GM21381 (cell line): ENCODE measurements around the gene COG5.

Experiments used
- ATAC-seq: cut with Tn5 transposase; IDR thresholded peaks from one replicate; pipeline ENCODE4 v1.9.1; 2021; ENCODE audit warnings: mild to moderate bottlenecking, moderate library complexity; ENCODE audit not compliant: unreplicated experiment

COG5 gene

DNA sequence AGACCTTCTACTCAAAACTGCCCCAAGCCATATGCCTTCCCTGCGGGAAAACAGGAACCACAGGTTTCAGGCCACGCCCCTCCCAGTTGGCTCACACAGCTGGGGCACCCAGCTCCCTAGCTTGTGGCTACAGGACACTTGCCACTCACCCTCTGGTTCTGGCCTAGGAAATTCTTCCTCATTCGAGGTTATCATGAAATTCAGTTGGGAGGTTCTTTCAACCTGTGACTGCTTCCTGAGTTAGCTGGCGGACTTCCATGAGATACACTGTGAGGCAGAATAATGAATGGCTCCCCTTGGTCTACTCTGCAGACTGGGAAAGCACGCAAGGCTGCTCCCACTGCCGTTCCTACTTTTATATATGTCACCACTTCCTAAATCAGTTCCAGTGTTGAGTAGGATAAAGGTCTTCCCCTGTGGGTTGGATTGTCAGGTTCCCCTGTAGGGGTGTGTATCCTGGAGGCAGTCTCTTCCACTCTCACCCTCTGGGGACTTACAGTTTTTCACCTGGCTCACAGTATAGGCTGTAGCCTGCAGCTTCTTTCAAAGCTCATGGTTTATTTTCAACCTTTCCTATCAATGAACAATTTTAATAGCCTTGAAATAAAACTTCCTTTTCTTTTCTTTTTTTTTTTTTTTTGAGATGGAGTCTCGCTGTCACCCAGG is 56.9 kb downstream of the COG5 start:
- no peak for ATAC-seq

DNA sequence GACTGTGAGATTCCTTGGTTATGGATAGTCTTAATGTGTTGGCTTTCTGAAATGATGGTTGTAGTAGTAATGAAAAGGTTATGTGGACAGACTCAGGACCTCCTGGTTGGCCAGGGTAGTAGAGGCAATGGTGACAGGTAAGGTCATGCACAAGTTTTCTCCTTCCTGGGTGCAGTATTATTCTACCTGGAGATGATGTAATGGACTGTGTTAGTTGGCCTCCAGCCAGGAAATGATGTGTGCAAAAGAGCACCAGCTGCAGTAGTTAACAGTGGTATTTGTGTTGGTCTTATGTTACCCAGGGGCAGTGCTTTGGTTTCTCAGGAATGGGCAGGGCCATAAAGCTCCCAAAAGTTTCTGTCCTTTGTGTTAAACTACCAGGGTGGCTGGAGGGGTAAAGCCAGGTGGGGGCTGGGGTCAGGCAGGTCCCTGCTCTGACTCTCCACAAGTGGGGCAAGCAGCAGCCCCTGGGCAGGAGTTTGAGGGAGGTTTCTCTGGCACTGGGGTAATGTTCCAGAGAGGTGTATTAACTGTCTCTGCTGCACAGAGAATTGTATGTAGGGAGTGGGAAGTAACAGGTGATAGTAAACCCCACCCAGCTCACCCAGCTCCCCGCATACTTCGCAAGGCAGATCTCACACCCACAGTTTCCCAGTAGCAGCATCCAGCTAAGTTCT is 57.6 kb downstream of the COG5 start:
- no peak for ATAC-seq

DNA sequence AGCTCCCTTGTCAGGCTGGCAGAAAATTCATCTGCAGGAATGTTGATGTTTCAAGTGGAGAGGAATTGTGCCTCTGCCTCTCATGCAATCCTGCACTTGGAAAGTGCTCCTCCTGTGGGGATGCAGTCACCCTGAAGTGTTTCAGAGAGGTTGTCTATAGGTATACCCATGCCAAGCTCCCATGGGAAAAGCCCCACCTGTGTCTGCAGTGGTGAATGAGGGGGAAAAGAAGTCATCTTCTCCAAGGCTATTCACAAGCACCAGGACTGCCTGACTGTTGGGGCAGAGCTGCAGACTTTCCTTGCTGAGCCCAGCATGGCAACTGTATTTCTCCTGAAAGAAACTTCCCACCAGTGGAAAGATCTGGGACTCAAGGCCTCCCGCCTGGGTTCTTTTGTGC is 58.4 kb downstream of the COG5 start:
- no peak for ATAC-seq

DNA sequence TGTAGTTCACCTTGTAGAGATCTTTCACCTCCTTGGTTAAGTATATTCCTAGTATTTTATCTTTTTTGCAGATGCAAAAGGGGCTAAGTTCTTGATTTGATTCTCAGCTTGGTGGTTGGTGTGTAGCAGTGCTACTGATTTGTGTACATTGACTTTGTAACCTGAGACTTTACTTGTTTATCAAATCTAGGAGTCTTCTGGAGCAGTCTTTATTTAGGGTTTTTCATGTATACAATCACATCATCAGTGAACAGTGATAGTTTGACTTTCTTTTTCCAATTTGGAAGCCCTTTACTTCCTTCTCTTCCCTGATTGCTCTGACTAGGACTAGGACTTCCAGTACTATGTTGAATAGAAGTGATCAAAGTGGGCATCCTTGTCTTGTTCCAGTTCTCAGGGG is 60.0 kb downstream of the COG5 start:
- ATAC-seq = no peak

DNA sequence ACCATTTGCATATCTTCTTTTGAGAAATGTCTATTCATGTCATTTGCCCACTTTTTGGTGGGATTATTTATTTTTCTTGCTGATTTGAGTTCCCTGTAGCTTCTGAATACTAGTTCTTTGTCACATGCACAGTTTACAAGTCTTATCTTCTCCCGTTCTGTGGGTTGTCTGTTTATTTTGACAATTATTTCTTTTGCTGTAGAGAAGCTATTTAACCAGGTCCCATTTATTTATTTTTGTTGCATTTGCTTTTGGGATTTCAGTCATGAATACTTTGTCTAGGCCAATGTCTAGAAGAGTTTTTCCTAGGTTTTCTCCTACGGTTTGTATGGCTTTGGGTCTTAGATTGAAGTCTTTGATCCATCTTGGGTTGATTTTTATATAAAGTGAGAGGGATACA is 60.9 kb downstream of the COG5 start:
- no peak for ATAC-seq

DNA sequence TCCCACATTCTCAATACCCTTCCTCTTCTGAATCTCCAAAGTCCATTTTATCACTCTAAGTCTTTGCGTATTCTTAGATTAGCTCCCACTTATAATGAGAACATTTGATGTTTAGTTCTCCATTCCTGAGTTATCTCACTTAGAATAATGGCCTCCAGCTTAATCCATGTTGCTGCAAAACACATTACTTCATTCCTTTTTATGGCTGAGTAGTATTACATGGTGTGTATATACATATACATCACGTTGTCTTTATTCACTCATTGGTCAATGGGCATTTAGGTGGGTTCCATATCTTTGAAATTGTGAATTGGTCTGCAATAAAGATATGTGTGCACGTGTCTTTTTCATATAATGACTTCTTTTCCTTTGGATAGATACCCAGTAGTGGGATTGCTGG is 61.6 kb downstream of the COG5 start:
- no peak for ATAC-seq

DNA sequence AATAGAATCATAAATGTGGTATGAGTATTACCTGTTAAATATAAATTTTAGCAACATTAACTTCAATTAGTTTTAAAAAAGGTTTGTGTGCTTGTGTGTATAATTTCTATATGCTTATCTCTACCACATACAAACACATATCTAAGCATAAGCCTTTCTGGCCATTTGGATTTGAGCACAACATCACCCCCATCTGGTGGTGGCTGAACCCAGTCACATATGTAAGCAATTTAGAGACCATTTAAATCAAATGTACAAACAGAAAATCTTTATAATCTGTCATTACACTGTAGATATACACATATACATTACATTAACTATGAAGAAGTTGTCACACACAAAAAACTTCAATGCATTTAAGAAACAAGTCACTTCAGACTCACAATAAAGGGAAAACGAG is 62.1 kb downstream of the COG5 start:
- no peak for ATAC-seq

DNA sequence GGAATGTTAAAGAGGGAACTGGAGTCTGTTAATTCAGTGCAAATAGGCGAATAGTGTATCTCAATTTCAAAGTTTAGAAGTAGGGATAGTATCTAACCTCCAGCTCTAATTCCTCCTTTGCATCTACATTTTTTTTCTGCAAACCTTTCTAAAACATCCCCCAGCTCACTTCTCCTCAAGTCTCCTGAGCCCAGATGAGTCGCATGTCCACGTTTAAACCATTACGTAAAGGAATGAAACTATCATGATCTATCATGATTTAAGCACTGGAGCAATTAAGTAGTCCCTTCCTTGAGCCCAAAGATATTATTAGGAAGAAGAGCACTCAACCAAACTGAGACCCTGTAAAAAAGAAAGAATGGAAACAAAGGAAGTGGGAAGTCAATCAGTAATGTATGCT is 64.0 kb downstream of the COG5 start:
- ATAC-seq = no peak

DNA sequence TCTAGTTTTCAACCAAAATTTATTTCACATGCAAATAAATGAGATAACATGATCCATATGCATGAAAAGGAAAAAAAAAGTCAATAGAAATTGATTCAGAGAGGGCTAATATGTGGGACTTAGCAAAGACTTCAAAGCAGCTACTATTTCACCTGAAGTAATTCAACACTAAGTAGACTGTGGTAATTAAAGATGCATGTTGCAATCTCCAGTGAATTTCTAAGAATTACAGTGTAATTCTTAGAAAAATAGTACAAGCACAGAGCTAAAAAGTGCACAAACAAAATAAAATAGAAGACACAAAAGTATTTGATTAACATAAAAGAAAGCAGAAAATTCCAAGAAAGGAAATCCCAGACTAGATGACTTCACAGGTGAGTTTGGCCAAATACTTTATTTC is 68.2 kb downstream of the COG5 start:
- ATAC-seq = no peak

DNA sequence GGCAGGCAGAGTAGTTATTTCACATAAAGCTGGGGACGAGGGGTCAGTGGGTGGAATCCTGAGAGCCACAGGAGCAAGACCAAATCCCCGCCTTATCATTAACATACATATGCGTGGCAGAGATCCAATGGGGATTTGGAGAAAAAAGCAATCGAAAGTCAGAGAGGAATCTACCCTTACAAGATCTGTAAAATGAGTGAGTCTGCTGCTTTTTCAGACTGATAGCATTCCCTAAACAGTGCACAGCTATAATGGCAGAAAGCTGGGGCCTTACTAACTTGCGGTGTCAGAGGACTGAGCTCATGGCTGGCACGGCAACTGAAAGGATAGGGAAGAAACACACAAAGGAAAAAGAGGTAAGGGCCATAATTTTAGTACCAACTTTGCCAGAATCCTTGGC is 68.8 kb downstream of the COG5 start:
- no peak for ATAC-seq

DNA sequence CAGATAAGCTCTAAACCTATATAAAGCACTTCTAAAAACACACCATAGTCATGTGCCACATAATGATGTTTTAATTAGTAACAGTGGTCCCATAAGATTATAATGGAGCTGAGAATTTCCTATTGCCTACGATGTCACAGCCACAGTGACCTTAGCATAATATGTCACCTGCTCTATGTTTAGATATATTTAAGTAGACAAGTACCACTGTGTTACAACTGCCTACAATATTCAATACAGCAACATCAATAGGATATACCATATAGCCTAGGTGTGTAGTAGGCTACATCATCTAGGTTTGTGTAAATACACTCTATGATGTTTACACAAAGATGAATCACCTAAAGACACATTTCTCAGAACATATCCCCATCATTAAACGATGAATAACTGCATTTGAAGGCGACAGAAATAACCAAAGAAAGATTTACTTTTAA is 69.4 kb downstream of the COG5 start:
- no peak for ATAC-seq

DNA sequence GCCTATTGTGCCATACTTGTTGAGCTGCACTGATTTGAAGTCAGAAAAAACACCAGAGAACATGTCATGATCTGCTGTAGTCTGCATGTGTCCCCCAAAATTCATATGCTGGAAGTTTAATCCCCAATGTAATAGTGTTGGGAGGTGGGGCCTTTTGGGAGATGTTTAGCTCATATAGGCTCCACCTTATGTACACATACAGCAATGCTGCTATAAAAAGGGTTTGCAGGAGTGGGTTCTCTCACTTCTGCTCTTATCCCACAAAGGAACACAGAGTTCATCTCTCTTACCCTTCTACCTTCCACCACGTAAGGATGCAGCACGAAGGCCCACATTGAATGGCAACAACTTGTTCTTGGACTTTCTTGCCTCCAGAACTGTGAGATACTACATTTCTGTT is 70.8 kb downstream of the COG5 start:
- no peak for ATAC-seq

DNA sequence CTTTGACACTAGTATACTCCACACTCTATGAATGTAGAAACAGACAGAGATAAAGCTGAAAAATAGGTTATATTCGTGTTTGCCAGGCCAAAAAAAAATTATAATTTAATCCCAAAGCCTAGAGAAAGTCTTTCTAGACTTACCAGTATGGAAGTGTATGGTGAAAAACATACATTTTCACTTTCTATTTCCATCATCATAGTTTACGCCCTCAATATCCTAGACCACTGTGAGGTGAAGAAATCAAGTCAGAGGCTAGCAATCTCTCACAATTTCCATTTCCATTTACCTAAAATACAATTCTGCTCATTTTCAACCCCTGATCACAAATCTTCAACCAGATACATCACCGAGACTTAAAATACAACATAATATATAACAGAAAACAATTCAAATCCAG is 77.7 kb downstream of the COG5 start:
- no peak for ATAC-seq

DNA sequence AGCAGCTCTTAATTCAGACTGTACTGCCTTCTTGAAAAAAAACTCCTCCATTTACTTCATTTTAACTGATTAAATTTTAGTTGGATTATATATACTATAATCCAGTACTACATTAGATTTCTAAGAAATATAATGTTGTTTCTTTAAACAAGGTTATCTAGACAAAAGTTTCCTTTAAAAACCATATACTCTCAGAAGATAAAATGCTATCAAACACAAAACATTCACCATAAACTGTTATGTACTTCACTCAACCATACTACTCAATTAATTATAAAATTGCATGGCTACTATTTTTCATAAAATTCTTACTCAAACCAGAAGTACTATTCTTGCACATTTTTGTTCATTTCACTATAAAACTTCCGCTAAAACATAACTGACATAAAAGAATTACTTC is 81.1 kb downstream of the COG5 start:
- ATAC-seq = no peak

DNA sequence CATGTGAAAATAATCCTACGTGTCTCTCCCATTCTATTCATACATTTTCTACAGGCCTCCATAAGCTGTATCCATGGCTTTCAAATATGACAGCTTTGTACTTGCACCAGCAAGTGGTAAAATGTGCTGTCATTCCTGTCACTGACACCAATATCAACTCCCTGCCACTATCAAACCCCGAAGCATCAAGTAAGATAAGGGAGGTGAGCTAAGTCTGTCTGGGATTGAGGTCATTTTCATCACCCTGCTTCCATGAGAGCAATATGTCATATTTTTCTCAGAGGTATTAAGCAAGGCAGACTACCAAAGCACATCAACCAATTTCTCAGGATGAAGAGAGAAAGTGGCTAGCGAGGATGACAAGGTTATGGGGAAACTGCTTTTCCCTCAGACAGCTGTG is 82.8 kb downstream of the COG5 start:
- ATAC-seq = no peak

DNA sequence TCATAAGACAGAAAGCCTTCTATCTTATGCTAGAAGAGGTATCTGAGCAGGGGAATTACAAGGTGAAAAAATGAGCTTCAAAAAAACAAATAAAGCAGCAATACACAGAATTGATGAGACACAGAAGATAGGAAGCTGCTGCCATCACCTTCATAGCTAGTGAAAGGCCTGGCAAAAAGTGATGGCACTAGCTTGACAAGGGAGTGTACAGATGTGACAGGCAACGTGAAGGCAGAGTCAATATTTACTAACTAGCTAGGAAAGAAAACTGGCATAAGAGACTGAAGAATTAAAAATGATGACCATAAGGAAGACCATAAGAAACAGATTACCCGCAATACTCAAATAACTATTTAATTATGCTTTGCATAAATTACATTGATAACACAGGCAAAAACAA is 84.4 kb downstream of the COG5 start:
- no peak for ATAC-seq

DNA sequence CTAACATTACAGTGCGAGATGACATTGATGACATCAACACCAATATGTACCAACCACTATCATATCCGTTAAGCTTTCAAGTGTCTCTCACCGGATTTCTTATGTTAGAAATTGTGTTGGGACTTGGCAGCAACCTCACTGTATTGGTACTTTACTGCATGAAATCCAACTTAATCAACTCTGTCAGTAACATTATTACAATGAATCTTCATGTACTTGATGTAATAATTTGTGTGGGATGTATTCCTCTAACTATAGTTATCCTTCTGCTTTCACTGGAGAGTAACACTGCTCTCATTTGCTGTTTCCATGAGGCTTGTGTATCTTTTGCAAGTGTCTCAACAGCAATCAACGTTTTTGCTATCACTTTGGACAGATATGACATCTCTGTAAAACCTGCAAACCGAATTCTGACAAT is 89.6 kb downstream of the COG5 start:
- ATAC-seq = no peak

DNA sequence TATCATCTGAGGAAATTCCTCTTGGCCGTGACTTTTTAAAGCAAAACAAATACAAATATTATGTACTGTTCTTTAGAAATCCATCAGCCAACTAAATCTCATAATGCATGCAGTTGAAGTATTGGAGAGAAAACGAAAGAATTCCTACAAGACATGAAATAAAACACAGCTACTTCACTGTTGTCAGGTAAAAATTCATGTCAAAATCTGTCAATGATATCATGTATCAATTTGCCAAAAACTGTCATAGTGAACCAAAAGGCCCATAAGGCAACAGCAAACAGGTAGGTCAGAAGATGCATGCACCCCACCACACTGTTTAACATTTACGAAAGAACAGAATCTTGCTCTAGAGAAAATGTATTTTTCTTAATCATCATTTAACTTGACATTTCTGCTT is 91.6 kb downstream of the COG5 start:
- no peak for ATAC-seq

DNA sequence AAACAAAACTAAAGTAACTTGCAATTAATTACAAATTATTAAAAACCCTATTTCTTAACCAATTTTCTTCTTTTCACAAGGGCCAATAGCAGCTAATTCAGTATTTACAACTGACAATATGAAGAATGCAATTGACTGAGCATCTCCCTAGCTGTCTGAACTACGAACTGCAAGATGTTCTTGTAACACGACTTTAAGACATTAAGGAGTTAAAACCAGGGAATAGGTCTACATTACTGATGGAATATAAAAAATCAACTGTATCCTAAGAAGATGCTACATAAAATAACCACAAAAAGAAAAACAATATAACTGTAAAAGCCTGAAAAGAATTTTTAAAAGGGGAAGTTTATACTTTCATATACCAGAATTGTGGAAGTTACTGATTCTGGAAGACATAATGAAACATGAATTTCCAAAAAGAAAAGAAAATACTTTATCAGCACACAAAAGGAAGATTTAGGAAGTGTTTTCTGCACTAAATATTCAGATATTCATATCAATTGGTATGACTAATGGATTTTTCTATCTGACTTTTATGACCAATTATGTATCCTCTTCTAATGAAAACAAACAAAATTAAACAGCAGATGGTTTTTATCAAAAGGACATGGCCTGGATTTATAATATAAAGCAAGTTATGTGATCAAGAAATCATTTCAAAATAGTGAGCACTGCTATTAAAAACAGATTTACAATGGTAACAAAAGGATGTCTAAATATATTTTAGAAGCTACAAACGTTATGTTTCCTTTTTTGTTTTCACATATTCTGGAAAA is 92.2 kb downstream of the COG5 start:
- ATAC-seq = no peak

DNA sequence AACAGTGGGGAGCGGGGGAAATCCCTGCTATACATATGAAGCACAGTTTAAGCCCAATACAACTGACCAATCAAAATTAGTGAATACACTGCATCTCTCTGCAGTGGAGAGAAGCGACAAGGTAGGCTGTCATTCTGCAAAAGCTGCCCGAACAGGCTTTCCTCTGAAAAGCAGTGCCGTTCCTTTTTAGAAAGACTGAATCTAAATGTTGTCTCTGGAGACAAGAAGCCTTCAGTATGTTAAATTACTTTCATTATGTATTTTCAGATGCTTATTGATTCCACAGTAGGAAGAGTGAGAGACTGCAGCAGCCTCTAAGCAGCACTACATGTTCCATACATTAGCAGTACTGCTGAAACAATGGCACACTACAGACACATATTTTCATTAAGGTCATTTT is 93.8 kb downstream of the COG5 start, which contains the start of gene GPR22:
Gene GPR22 (plus strand): TSS at position 129 of the 400 bp plus-strand sequence. CDS start 4,004 bp downstream, outside the sequence.
- ATAC-seq = no peak

DNA sequence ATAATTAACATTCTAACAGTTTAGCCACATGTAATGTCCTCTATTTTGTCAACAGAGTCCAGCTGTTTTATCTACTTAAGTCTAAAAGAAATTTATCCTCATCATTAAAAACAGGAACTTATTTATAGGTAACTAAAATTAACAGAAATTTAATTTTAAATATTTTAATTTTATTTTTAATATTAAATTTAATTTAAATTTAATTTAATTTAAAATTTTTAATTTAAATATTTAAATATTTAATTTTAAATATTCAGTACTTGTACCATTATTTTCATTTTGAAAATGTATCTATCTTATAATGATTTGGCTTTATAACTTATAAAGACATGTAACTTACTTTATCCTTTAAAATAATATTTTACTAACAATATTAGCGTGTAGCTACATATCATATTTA is 94.9 kb downstream of the COG5 start:
- ATAC-seq = no peak

DNA sequence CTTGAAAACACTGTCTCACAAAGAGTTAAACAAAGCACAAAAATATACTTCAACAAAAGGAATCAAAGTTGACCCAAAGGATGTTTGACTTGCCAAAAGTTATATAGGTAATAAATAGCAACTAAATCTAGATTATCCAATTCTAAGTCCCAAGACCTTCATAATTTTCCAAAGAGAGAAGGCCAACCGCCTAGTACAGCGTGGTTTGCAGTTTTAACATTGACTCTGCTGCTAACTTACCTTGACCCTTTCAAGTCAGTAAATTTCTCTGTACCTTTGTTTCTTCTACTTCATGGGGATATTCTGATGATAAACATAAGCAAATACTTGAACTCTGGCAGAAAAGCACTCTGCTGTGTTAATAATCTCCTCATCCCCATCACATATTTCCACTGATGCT is 95.7 kb downstream of the COG5 start:
- no peak for ATAC-seq
